CD4-positive, alpha-beta T cell treated with Interleukin-4 for 1 hour (primary cell): ENCODE results near the gene TCP11.

Source experiments
- DNase-seq, 2 donors: peaks; one replicate each; pipeline ENCODE4 v3.0.0-alpha.2; 2020 to 2022

TCP11 gene

GRCh38 chr6:35078896-35079295 lies 62.2 kb downstream of the TCP11 start:
- no peak for DNase-seq

DNA sequence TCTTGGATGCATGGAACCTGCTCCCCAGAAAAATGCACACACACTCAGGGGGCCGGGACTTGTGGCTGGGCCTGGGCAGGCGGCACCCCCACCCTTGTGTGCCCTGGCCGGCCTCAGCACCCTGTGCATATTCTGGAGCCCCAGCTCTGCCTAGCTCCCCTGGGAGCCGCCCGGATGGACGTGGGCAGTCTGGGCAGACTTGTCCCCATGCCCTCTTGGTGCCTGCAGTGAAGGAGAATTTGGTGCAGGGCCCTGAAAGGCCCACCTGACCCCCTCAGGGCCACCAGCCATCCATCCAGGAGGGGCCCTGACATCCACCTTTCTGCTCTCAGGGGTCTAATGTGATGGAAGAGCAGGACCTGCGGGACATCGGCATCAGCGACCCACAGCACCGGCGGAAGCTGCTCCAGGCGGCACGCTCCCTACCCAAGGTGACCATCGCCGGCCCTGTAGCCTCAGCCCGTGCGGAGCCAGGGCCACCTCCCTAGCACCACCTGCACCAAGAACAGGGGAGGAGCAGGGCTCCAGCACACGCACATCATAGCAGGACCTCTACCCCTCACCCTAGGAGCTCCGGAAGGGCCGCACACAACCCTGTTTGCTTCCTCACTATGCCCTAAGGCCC lies 62.8 kb downstream of the TCP11 start:
- no peak for DNase-seq

DNA sequence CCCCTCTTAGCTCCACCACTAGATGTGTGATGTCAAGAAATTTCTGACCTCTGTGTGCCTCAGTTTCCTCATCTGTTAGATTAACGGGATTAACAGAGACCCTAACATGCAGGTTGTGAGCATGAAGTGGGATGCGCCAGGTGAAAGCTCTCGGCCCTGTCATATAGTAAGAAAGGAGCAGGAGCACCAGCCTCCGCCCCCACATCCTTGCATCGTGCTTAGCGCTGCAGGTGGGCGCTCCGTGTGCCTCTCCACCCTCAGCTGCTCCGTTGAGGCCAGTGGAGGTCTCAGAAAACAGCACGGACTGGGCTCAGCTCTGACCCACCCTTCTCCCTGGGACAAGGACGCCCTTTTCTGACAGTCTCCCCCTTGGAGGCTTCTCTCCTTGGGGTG lies 63.4 kb downstream of the TCP11 start:
- no peak for DNase-seq

GRCh38 chr6:35076997-35077712 lies 64.0 kb downstream of the TCP11 start:
- DNase-seq: no peak

GRCh38 chr6:35073766-35074471 lies 67.2 kb downstream of the TCP11 start:
- DNase-seq: no peak

DNA sequence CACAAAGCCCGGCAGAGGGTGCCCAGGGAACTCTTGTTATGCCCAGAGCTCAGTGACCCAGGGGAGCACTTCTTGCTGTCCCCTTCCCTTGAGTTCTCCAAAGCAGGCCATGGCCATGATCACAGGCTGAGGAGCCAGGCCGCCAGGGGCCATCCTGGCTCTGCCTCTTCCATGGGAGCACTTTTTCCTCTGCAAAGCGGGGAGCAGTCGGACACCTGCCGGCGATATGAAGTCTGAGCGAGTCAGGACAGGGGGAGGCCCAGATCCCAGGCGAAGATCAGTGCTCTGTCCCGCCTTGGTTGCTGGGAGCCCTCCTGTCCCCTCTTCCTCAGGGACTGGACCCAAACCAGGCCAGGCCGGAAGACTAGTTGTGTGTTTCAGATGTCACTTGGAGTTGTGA lies 67.9 kb downstream of the TCP11 start:
- DNase-seq: no peak

DNA sequence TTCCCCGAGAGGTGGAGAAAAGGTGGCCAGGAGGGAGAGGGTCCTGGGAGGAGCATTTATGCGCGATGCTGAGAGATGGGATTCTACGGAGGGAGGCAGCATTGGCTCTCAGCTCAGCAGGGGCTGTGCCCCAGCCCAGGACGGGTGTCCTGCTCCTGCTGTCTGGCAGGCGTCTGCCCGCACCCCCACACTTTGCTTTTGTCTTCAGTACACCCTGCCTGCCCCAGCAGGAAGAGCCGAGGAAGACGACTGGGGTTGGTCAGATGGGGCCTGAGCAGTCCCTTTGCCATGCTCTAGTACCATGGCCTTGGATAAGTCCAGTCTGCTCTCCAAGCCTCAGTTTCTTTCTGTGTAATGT lies 68.5 kb downstream of the TCP11 start:
- DNase-seq: no peak

DNA sequence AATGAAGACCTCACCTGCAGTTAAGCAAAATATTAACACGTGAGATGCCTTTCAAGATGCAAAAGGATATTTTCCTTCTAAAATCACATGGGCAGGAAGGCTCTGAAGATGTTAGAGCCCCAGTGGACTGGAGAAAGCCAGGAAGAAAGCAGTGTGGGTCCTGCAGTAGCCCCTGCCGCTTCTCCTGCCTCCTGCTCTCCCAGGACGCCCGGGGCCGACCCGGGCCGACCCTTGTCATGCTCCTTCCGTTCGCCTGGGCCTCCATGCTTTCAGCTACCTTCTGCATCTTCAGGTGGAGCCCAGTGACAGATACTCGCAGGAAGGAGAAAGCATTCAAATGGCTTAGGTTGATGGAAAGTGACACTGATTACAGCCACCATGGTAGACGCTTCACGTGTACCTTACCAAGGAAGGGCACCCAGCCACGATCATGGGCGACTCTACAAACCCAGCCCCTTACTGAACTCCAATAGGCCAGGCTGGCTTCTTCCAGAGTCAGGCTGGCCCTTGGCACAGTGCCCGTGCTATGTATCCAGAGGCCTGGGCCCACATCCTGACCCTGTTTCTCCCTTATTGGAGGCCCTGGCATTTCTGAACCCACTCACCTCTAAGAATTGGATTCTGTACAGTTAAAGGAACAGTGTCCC lies 69.0 kb downstream of the TCP11 start:
- no peak for DNase-seq

DNA sequence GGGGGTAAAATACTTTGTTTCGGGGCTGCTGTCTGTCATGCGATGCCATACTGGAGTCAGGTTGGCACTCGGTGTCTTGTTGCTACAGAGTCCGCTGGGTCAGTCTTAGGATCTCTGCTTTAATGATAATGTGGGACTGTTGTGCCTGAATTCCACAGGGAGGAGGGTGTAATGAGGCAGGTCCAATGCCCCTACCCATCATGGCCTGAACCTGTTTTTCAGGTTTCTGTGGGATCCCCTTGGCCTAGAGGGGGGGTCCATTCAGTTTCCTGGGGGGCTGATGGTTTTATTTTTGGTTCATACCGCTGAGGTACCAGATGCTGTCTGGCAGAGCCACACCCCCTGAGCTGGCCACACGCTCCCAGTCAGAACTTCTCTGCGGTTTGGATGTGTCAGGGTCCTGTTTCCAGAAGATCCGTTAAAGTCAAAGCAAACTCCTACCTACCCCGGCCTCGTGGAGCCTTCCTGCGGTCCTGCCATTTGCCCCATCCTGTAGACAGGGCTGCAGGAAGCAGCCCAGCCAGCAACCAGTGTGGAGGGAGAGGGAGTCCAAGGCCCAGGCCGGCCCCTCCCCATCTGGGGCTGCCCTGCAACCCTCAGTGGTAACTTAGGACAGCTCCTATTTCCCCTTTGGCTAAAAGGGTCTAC lies 69.7 kb downstream of the TCP11 start:
- no peak for DNase-seq

DNA sequence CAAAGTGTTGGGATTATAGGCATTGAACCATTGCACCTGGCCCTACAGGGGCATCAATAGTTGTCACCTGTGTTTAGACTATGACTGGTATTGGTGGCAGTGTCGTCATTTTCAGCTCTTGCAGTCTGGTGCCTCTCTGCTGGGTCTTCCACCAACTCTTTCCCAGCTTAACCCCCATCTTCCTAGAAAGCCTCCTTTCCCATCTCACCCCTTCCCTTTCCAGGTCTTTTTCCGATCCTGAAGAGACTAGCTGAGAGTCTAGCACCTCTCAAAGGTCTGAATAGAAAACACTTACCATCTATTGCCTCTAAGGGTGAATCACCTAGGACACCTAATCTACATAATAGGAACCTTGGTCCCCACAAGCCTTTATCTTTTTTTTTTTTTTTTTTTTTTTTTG lies 71.0 kb downstream of the TCP11 start:
- DNase-seq: no peak

DNA sequence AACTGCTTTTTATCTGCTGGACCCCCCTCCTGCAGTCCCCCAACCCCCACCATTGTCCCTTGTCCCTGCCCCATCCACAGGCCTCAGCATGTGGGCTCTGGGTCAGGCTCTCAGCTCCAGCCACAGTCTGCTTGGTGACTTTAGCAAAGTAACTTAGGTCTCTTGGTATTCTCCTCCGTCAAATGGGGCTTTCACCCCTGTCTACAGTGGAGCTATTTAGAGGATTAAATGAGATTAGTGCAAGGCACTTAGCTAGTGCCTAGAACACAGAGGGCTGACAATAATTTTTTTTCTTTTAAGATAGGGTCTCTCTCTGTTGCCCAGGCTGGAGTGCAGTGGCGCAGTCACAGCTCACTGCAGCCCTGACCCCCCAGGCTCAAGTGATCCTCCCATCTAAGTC lies 71.9 kb downstream of the TCP11 start:
- DNase-seq: no peak

DNA sequence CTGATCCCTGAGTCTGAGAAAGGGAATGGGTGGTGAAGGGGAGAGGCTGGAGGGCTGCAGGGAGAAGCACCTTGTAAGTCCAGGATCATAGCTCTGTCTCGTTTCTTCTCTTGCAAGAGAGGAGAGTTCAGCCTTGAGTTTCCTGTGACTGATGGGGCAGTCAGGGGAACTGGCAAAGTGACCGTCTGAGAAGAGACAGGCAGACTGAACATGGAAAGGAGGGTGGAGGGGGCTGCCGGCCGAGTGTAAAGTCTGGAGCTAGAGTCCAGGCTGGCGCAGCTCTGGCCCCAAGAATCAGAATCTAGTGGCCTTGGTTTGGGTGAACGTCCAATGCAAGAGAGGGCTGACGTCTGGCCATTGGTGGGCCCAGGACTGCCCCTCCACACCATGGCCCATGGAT lies 72.5 kb downstream of the TCP11 start:
- DNase-seq: no peak

DNA sequence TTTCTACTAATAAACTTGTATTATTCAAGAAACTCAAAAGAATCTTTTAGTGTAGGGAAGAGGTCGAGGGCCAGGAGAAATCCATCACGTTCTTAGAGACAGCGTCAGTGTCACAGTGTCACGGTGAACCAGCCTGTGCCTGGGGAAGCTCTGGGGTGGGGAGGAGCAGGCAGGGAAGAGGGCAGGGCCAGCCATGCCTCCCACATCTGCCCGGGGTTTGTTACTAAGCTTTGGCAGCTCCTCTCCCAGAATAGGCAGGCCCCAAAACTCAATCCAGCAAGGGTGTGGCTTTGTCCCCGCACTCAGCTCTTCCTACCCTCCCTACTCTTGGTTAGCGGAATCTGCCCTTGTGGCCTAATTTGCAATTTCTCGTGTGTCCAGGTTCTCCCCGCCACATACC lies 72.9 kb downstream of the TCP11 start:
- DNase-seq: no peak
